GM21825 (cell line): Measurements from ENCODE around the gene KBTBD4.
"Not testable (repeated sequence)": the region's sequence is repeated elsewhere in the genome, so short reads cannot be mapped to it uniquely, and the experiment has no call there.

ENCODE experiments used
- ATAC-seq: cut with Tn5 transposase; IDR thresholded peaks from one replicate; pipeline ENCODE4 v1.9.1; 2021; ENCODE audit warnings: mild to moderate bottlenecking, moderate library complexity; ENCODE audit not compliant: unreplicated experiment

KBTBD4 gene

GRCh38 chr11:47591764-47592163, 13.0 kb upstream of the KBTBD4 start:
- ATAC-seq = no peak

- no peak for ATAC-seq
These were observed 11.4 kb upstream of the KBTBD4 start for GRCh38 chr11:47589977-47590861.

DNA sequence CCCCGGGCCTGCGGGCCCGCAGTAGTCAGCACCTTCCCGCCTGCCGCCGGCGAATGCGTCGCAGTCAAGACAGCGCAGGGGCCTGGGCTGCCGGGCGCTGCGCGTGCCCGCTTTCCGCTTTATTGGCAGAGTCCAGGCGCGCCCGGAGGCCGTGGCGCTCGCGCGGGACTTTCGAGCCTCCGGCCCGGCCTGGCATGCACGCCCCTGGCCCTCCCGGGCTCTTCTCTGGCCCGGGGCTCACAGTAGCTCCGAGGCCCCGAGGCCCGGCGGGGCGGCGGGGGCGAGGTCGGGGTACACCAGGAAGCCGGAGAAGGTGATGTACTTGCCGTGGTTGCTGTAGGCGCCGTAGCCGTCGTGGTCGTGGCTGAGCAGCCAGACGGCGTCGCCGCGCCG, 10.8 kb upstream of the KBTBD4 start:
- no peak for ATAC-seq

DNA sequence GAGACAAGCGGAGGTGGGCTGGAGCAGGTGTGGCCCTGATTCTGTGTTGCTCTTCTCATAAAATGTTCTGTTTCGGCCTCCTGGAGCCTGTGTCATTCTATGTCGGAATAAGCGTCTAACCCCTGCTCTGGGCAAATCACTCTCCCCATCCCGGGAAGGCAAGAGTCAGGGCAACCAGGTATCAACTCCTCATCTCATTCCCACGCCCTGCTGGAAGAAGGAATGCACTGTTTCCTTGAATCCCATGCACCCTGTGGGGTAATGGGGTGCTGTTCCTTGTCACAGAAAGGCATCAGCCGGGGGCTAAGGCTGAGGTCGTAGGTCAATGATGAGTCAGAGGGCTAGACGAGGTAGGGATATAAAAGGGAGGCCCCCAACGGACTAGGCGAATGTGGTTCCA, 10.3 kb upstream of the KBTBD4 start:
- no peak for ATAC-seq

- no peak for ATAC-seq
These were observed 9.1 kb upstream of the KBTBD4 start for GRCh38 chr11:47587723-47588326.

- no peak for ATAC-seq
These were observed 8.4 kb upstream of the KBTBD4 start for GRCh38 chr11:47587039-47587716.

- no peak for ATAC-seq
These were observed 7.5 kb upstream of the KBTBD4 start, which contains the start of gene FAM180B for GRCh38 chr11:47586098-47586855. TSS of gene FAM180B (plus strand) at chr11:47586678. CDS start at chr11:47586769, 91 bp downstream.

DNA sequence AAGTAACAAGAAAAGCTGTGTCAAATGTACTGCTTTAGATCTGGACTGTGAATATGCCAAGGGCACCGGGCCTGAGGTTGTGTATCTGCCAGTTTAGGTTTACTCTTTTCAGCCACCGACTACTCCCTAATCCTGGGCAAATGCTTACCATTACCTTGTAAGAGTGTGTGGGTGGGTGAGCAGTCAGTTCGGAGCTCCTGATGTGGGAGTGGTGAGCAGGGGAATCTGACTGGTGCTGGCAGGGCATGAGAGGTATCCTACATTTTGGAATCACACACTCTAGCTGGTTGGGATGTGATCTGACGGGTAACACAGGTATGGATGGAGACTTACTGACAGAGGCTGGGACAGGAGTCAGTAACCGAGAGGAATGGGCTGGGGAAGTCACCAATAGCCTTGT, 5.1 kb upstream of the KBTBD4 start:
- no peak for ATAC-seq

- no peak for ATAC-seq
These were observed 1.2 kb downstream of the KBTBD4 start for GRCh38 chr11:47577460-47578041.

DNA sequence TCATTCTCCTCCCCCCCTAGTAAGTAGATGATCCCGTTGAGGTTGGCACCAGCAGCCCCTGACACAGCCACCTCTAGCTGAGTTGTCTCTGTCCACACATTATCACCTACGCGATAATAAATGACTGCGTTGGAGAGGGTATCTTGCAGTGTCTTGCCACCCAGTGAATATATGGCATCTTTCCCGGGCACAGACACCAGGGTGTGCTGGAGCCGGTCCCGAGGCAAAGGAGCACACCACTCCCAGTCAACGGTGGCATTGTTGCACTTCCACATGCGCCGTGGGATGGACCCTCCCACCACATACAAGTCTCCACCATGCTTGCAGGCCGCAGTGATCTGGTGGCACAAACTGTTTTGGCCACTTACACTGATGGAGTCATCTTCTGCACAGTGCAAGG, 5.4 kb downstream of the KBTBD4 start:
- ATAC-seq = no peak

- no peak for ATAC-seq
These were observed 6.0 kb downstream of the KBTBD4 start for GRCh38 chr11:47572715-47573255.

- ATAC-seq = no peak
These were observed 6.9 kb downstream of the KBTBD4 start for GRCh38 chr11:47571895-47572294.

- ATAC-seq = no peak
These were observed 7.4 kb downstream of the KBTBD4 start for GRCh38 chr11:47571357-47571729.

DNA sequence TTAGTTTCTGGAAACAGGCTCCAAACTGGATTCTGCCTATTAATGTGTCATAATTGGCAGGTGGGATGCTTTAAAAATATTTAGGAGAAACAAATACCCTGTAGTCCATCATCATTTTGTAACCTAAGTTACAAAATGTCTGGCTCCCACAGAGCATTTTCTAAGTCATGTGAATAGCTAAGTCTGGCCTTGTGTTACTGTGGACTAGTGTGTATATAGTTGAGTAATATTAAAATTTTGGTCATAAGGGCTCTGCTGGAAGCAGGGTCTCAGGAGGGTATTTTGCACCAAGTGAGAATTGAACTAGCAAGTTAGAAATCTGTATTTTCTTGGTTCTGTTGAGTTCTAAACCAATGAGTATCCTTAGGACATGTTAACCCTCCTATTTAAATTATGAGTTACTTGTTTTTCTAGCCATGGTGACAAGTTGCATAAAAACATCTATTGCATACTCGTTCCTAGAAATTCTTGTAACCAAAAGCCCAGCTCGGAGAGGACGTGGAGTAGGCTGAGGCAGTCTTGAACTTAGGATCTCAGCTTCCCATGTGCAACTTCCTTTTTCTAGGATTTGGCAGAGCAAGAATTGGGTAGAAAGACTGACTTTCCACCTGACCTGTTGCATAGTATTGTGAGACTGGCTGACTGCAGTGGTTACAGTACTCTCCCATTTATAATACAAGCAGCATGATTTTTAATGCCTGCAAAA, 8.0 kb downstream of the KBTBD4 start:
- ATAC-seq = no peak

DNA sequence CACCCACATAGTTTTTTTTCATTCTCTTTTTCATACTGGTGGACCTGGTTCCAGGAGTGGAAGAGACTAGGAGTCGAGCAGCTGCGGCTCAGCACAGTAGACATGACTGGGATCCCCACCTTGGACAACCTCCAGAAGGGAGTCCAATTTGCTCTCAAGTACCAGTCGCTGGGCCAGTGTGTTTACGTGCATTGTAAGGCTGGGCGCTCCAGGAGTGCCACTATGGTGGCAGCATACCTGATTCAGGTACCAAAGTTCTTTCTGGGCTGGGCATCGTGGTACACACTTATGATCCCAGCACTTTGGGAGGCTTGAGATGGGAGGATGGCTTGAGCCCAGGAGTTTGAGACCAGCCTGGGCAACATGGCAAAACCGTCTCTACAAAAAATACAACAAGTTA, 9.1 kb downstream of the KBTBD4 start:
- no peak for ATAC-seq

DNA sequence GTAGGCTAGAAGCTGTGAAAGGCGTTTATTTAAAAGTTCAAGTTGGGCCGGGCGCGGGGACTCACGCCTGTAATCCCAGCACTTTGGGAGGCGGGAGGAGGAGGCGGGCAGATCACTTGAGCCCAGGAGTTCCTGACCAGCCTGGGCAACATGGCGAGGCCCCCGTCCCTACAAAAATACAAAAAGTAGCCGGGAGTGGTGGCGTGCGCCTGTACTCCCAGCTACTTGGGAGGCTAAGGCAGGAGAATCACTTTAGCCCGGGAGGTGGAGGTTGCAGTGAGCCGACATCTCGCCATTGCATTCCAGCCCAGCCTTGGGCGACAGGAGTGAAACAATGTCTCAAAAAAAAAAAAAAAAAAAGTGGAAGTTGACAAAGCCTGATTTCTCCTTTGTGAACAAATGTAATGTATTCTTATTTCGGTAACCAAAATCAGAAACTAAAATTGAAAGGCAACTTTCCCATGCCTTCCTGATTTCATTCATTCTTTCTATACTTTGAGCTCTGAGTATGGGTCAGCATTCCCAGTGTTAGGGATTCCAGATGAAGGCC, 12.5 kb downstream of the KBTBD4 start:
- ATAC-seq = peak; percentile 6

- ATAC-seq = peak; percentile 81
These were observed 13.2 kb downstream of the KBTBD4 start, which contains the start of gene PTPMT1 for GRCh38 chr11:47565340-47566148. TSS of gene PTPMT1 (plus strand) at chr11:47565599. CDS start at chr11:47565623, 24 bp downstream.

GRCh38 chr11:47564933-47565339, 13.8 kb downstream of the KBTBD4 start:
- no peak for ATAC-seq

DNA sequence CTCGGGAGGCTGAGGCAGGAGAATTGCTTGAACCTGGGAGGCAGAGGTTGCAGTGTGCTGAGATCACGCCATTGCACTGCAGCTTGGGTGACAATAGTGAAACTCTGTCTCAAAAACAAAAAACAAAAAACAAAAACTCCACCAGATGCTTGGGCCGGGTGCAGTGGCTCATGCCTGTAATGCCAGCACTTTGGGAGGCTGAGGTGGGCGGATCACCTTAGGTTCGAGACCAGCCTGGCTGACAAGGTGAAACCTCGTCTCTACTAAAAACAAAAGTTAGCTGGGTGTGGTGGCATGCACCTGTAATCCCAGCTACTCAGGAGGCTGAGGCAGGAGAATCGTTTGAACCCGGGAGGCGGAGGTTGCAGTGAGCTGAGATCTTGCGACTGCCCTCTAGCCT, 14.4 kb downstream of the KBTBD4 start:
- ATAC-seq = not testable (repeated sequence)
